Suprapubic skin (tissue), 4 donors: Measurements from ENCODE around the gene ANKRD1. TPM values are rescaled to one million over a fixed set of nuclear protein-coding genes. Genes with fewer than 3 reads are reported as not detected.
A peak's percentile ranks its signal among the peaks of the same experiment; 100 is the strongest.
"Not testable (repeated sequence)": the region's sequence is repeated elsewhere in the genome, so short reads cannot be mapped to it uniquely, and the experiment has no call there.

Source experiments
- DNase-seq, 2 donors: peaks; one replicate each; pipeline ENCODE4 v3.0.0-alpha.2; 2019; ENCODE audit warnings: low spot score in 2 of 2
- H3K27ac ChIP-seq: fragments of 200-600 bp; sonication (generic); one replicate; pipeline ENCODE4 v1.5.1; 2019
- H3K27me3 ChIP-seq: fragments of 200-600 bp; sonication (generic); one replicate; pipeline ENCODE4 v1.5.1; 2019
- H3K36me3 ChIP-seq: fragments of 200-600 bp; sonication (generic); one replicate; pipeline ENCODE4 v1.5.1; 2019
- H3K4me1 ChIP-seq: fragments of 200-600 bp; sonication (generic); one replicate; pipeline ENCODE4 v1.5.1; 2019
- H3K4me3 ChIP-seq: fragments of 200-600 bp; sonication (generic); one replicate; pipeline ENCODE4 v1.5.1; 2019; ENCODE audit warnings: mild to moderate bottlenecking
- H3K9me3 ChIP-seq: fragments of 200-600 bp; sonication (generic); one replicate; pipeline ENCODE4 v1.5.1; 2019
- EP300 ChIP-seq: sonication (generic); formaldehyde crosslinking; IDR thresholded peaks from one replicate; pipeline ENCODE4 v1.6.1; 2017; ENCODE audit warnings: antibody characterized with exemption
- POLR2A ChIP-seq, 2 donors: fragments of 450-650 bp; IDR thresholded peaks; one replicate each; pipeline ENCODE4 v1.6.1; 2017; ENCODE audit warnings: antibody characterized with exemption in 2 of 2, mild to moderate bottlenecking in 2 of 2, moderate library complexity in 2 of 2
- POLR2AphosphoS5 ChIP-seq, 3 donors: sonication (generic); formaldehyde crosslinking; IDR thresholded peaks; one replicate each; pipeline ENCODE4 v1.6.1; 2017; ENCODE audit warnings: antibody characterized with exemption in 3 of 3
- WGBS: methylation state at CpG from one replicate; pipeline ENCODE4 v1.1.5; 2018; 5-methylcytosine and 5-hydroxymethylcytosine counted together
- total RNA-seq, 4 donors: library from RNA; depleted of rRNA; stranded (reverse); fragments of >200 nt; gene quantifications; one replicate each; pipeline ENCODE4 v1.1.0, GENCODE V29; 2016
- TF ChIP-seq, protein P1 (sequence below), 2 donors: fragments of 200-600 bp in 1 of 2; fragments of 450-650 bp in 1 of 2; sonication (generic) in 1 of 2; IDR thresholded peaks; one replicate each; pipeline ENCODE4 v1.5.1; 2016 to 2019; ENCODE audit warnings: antibody characterized with exemption in 2 of 2, mild to moderate bottlenecking in 1 of 2, moderate library complexity in 1 of 2

The ANKRD1 gene
- total RNA-seq, 4 donors from 2014 or later, result 0.30 TPM; not detected in 3

DNA sequence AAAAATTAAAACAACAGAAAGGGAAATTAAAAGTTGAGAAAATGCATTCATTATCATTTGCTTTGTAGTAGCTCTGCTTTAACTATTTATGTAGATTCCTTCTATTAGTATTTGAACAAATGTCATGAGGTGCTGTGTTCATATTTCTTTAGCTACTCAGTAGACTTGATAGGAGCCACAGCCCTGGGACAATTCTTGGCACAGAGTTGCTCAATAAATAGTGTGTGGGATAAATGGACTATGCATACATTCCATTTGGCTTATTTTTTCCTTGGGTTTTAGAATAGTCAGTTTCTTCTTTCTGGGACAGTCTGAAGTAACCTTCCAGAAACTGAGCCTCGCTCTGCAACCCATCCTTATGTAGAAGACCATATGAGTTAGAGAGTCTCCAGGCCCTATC is 35.7 kb downstream of the ANKRD1 start:
- Histone ChIP-seq H3K36me3 (peaks cover 68% of the 10 kb centered on the region), H3K27ac (no peak overlapping the region), H3K27me3 (no peaks in the 10 kb centered on the region), H3K9me3 (no peaks in the 10 kb centered on the region), H3K4me1 (no peaks in the 10 kb centered on the region), H3K4me3 (no peak overlapping the region)
- 96% methylated on average over 1 of the region's 1 CpG for WGBS
- TF ChIP-seq POLR2AphosphoS5 (IDR thresholded peaks at IDR 0.05) (no peak), EP300 (no peak), POLR2A (IDR thresholded peaks at IDR 0.05) (no peak)
- TF ChIP-seq, protein P1, sequence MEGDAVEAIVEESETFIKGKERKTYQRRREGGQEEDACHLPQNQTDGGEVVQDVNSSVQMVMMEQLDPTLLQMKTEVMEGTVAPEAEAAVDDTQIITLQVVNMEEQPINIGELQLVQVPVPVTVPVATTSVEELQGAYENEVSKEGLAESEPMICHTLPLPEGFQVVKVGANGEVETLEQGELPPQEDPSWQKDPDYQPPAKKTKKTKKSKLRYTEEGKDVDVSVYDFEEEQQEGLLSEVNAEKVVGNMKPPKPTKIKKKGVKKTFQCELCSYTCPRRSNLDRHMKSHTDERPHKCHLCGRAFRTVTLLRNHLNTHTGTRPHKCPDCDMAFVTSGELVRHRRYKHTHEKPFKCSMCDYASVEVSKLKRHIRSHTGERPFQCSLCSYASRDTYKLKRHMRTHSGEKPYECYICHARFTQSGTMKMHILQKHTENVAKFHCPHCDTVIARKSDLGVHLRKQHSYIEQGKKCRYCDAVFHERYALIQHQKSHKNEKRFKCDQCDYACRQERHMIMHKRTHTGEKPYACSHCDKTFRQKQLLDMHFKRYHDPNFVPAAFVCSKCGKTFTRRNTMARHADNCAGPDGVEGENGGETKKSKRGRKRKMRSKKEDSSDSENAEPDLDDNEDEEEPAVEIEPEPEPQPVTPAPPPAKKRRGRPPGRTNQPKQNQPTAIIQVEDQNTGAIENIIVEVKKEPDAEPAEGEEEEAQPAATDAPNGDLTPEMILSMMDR (IDR thresholded peaks at IDR 0.05), result no peak
- no peak for DNase-seq

DNA sequence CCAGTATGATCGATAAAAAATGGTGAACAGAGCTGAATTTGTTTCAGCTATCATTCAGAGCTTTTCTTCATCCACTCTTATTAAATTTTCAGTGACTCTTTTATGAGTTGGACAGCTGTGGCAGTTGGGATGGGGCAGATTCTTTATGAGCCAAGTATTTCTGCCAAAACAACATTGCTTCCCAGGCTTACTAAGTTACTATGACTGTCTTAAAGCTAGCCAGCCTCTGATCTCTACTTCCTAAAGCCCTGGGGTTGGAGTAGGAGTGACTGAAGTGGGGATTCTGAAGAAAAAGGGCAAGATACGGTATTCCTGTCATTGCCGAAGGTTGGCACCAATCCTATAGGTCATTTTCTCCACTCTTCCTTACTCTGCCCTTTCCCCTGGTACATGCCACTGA is 36.5 kb downstream of the ANKRD1 start:
- no peak for DNase-seq
- TF ChIP-seq POLR2AphosphoS5 (IDR thresholded peaks at IDR 0.05), result no peak
- TF ChIP-seq, protein P1 (IDR thresholded peaks at IDR 0.05), result no peak
- no peak for TF ChIP-seq EP300
- no peak for TF ChIP-seq POLR2A (IDR thresholded peaks at IDR 0.05)
- H3K4me1 ChIP-seq, result no peaks in the 10 kb centered on the region
- 75% methylated on average over 3 of the region's 3 CpGs for WGBS
- H3K27ac ChIP-seq, result no peak overlapping the region
- H3K36me3 ChIP-seq, result peaks cover 63% of the 10 kb centered on the region
- H3K27me3 ChIP-seq, result no peaks in the 10 kb centered on the region
- H3K9me3 ChIP-seq, result no peaks in the 10 kb centered on the region
- no peak overlapping the region for H3K4me3 ChIP-seq

DNA sequence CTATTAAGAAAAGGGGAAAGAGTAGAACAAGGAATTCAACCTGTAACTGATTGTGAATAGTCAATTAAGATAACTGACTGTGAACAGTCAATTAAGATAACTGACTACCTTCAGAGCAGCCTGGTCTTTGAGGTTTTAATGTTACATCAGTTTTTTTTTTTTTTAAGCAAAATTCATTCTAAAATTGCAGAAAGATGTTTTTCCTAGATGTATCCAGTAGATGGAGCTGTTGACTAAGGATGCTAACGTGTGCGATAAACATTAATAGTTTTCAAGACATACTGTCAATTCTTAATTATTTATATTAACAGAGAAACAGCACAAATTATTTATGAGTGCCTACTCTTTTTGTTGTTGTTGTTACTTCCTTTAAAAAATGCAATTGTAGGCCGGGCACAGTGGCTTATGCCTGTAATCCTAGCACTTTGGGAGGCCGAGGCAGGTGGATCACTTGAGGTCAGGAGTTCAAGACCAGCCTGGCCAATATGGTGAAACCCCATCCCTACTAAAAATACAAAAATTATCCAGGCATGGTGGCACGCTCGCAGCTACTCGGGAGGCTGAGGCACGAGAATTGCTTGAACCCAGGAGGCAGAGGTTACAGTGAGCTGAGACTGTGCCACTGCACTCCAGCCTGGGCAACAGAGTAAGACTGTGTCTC is 40.7 kb downstream of the ANKRD1 start:
- not testable (repeated sequence) for H3K4me1 ChIP-seq, DNase-seq, H3K27ac ChIP-seq, H3K27me3 ChIP-seq, H3K9me3 ChIP-seq, H3K4me3 ChIP-seq
- WGBS, result 69% methylated on average over 8 of the region's 8 CpGs
- TF ChIP-seq, protein P1 (IDR thresholded peaks at IDR 0.05), result peak; percentile 21 to 50
- H3K36me3 ChIP-seq, result peaks cover 59% of the 10 kb centered on the region

DNA sequence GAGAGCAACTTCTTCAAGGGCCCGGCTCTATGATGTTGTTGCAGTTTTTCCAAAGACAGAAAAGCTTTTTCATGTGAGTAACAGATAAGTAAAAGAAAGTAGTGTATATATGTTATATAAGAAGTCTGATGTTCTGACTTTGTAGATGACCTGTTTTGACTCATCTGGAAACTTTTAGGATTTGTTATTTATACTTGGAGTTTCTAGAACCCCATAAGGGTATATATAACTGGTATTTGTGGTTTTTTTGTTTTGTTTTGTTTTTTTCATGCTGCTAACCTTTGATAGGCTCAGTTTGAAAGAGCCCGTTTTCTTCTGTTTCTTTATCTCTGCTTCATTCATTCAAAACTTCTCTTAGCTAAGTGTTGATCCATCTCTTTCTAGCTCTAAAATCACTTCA is 41.8 kb downstream of the ANKRD1 start:
- DNase-seq, result no peak
- Histone ChIP-seq H3K27ac (no peak overlapping the region), H3K4me1 (peaks cover 5% of the 10 kb centered on the region), H3K27me3 (no peaks in the 10 kb centered on the region), H3K9me3 (no peaks in the 10 kb centered on the region), H3K4me3 (no peak overlapping the region), H3K36me3 (peaks cover 50% of the 10 kb centered on the region)
- 88% methylated on average over 2 of the region's 2 CpGs for WGBS
- TF ChIP-seq, protein P1 (IDR thresholded peaks at IDR 0.05), result no peak
- TF ChIP-seq POLR2AphosphoS5 (IDR thresholded peaks at IDR 0.05), result no peak
- no peak for TF ChIP-seq POLR2A (IDR thresholded peaks at IDR 0.05)
- TF ChIP-seq EP300, result no peak

DNA sequence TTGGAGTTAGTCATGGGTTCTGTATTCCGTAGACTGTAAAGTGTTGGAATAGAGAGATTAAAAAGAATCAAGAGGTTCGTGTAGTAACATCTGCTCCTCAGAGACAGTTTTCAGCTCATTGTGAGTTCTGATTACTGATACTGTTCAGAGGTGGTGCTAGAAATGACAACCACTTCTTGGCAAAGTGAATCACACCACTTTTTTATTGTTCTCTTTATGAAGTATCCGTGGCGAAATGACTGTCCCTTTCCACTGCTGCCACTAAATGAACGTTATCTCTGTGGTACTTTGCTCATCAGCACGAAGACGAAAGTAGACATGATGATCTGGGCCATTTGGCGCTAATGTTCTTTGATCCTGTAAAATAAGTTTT is 48.3 kb downstream of the ANKRD1 start:
- H3K4me1 ChIP-seq, result peaks cover 30% of the 10 kb centered on the region
- no peak overlapping the region for H3K27ac ChIP-seq
- TF ChIP-seq POLR2AphosphoS5 (IDR thresholded peaks at IDR 0.05) (no peak), POLR2A (IDR thresholded peaks at IDR 0.05) (no peak), EP300 (no peak)
- TF ChIP-seq, protein P1 (IDR thresholded peaks at IDR 0.05), result no peak
- no peak for DNase-seq
- peak overlapping the region; percentile 77 for H3K4me3 ChIP-seq
- 29% methylated on average over 8 of the region's 8 CpGs for WGBS
- peaks cover 17% of the 10 kb centered on the region for H3K36me3 ChIP-seq
- H3K27me3 ChIP-seq, result peaks cover 7% of the 10 kb centered on the region
- no peaks in the 10 kb centered on the region for H3K9me3 ChIP-seq
